ENCODE measurements around the gene SMIM43. TPM values are rescaled to one million over a fixed set of nuclear protein-coding genes. Genes with fewer than 3 reads are reported as not detected.
A peak's percentile ranks its signal among the peaks of the same experiment; 100 is the strongest.

The SMIM43 gene
- total and polyA plus RNA-seq, 4 donors: not detected

DNA sequence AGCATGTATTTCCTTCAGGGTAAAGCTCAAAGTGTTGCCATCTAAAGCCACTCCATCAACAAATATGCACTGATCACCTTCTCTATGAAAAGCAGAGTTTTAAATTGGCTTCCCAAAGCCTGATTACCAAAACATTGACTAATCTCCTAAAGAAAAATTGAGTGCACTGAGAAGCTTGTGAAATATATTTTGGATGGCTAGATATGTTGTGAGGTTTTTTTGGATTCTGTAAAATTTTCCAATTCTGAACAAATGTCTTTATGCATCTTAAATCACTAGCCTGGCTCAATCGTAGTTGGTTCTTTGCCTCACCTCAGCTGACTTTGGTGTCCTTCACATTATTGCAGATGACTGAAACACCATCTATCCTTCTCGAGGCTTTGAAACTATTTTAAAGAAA lies 21.3 kb upstream of the SMIM43 start:
- DNase-seq (no peak), ATAC-seq (ENCODE audit: low FRiP score) (no peak)
- Histone ChIP-seq H3K27me3 (ENCODE audit: control insufficient read depth in 1 of 2, insufficient read depth in 2 of 2, low read length in 1 of 2) (no peaks in the 10 kb centered on the region), H3K4me3 (ENCODE audit: low read length in 2 of 2) (no peak overlapping the region), H3K27ac (ENCODE audit: low read depth in 1 of 2, low read length in 2 of 2) (no peak overlapping the region), H3K36me3 (ENCODE audit: control insufficient read depth in 1 of 2, insufficient read depth in 2 of 2, low read length in 1 of 2) (no peaks in the 10 kb centered on the region), H3K9me3 (ENCODE audit: control insufficient read depth, low read length) (peaks cover 2% of the 10 kb centered on the region), H3K4me1 (ENCODE audit: control insufficient read depth in 1 of 2, insufficient read depth in 2 of 2, low read length in 2 of 2) (no peaks in the 10 kb centered on the region)
- WGBS, 2 donors: 69 to 85% methylated on average over 2 of the region's 2 CpGs
- intact Hi-C loops (cut with DNase I): no loop called here

DNA sequence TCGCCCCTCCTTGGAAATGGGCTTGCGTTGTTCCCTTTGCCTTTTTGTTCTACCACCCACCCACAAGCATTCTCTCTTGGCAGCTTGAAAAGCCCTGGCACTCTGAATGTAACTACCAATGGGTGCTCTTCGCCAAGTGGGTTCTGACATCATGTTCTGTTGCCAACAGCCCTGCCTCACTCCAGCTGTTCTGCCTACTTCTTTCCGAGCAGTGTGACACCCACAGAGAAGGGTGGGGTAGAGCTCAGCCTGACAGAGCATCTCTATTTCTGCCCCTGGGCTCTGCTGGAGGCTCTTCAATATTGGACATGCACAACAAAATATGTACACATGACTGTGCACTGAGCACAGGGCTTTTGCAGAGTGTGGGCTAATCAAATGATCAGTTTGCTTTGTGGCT lies 20.5 kb upstream of the SMIM43 start:
- Histone ChIP-seq H3K4me1 (ENCODE audit: control insufficient read depth in 1 of 2, insufficient read depth in 2 of 2, low read length in 2 of 2) (no peaks in the 10 kb centered on the region), H3K4me3 (ENCODE audit: low read length in 2 of 2) (no peak overlapping the region), H3K9me3 (ENCODE audit: control insufficient read depth, low read length) (peaks cover 2% of the 10 kb centered on the region), H3K27me3 (ENCODE audit: control insufficient read depth in 1 of 2, insufficient read depth in 2 of 2, low read length in 1 of 2) (no peaks in the 10 kb centered on the region), H3K36me3 (ENCODE audit: control insufficient read depth in 1 of 2, insufficient read depth in 2 of 2, low read length in 1 of 2) (no peaks in the 10 kb centered on the region), H3K27ac (ENCODE audit: low read depth in 1 of 2, low read length in 2 of 2) (no peak overlapping the region)
- ATAC-seq (ENCODE audit: low FRiP score) (no peak), DNase-seq (no peak)
- 20 to 24% methylated on average over 4 of the region's 4 CpGs for WGBS, 2 donors
- intact Hi-C loops (cut with DNase I): no loop called here

DNA sequence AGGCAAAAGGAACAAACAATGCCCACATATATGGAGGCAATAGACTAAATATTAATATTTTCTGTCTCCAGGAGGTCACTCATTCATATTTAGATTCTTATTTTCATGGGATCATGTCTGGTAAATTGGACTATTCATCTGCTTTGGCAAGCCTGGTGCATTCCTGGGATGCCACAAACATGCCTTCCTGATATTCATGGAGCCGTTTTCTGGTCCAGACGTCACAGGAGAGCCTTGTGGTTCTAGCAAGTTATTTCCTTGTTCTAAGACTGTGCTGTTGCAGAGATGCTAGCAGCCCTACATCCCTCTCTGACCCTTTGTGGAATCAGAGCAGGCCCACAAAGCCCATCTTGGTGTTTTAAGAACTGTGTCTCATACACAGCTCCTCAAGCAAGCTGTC lies 20.0 kb upstream of the SMIM43 start:
- H3K27me3 ChIP-seq (ENCODE audit: control insufficient read depth in 1 of 2, insufficient read depth in 2 of 2, low read length in 1 of 2): peaks cover 0 to 1% of the 10 kb centered on the region in 2 donors
- 5 to 8% methylated on average over 2 of the region's 2 CpGs for WGBS, 2 donors
- no peak overlapping the region for H3K27ac ChIP-seq (ENCODE audit: low read depth in 1 of 2, low read length in 2 of 2)
- intact Hi-C loops (cut with DNase I): no loop called here
- no peak for ATAC-seq (ENCODE audit: low FRiP score)
- H3K9me3 ChIP-seq (ENCODE audit: control insufficient read depth, low read length): peaks cover 2% of the 10 kb centered on the region
- H3K4me1 ChIP-seq (ENCODE audit: control insufficient read depth in 1 of 2, insufficient read depth in 2 of 2, low read length in 2 of 2): no peaks in the 10 kb centered on the region
- no peaks in the 10 kb centered on the region for H3K36me3 ChIP-seq (ENCODE audit: control insufficient read depth in 1 of 2, insufficient read depth in 2 of 2, low read length in 1 of 2)
- no peak overlapping the region for H3K4me3 ChIP-seq (ENCODE audit: low read length in 2 of 2)
- peak in 1 of 2 donors; percentile 45 for DNase-seq

DNA sequence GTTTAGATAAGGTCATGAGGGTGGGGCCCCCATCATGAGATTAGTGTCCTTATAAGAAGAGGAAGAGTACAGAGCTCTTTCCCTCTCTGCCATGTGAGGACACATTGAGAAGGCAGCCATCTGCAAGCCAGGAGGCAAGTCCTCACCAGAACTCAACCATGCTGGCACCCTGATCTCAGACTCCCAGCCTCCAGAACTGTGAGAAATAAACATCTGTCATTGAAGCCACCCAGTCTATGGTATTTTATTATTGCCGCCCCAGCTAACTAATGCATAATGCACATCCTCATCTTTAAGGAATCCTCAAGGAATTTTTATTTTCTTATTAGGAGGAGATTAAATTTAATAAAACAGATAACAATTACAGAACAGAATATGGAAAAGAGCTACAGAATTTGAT lies 19.4 kb upstream of the SMIM43 start:
- 53 to 97% methylated on average over 1 of the region's 1 CpG for WGBS, 2 donors
- H3K4me1 ChIP-seq (ENCODE audit: control insufficient read depth in 1 of 2, insufficient read depth in 2 of 2, low read length in 2 of 2): no peaks in the 10 kb centered on the region
- no peak for ATAC-seq (ENCODE audit: low FRiP score)

DNA sequence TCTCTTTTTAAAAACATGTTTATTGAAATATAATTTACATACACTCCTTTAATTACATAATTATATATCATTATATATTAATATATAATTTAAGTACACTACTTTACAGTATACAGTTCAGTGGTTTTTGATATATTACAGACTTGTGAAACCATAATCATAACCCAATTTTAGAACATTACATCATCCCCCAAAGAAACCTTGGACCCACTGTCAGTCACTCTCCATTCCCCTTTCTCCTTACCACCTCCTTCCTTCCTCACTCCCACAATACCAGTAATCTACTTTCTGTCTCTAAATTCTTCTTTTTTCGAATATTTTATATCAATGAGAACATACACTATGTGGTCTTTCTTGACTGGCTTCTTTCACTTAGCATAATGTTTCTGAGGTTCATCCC lies 18.2 kb upstream of the SMIM43 start:
- no peaks in the 10 kb centered on the region for H3K36me3 ChIP-seq (ENCODE audit: control insufficient read depth in 1 of 2, insufficient read depth in 2 of 2, low read length in 1 of 2)
- intact Hi-C loops (cut with DNase I): no loop called here

More for the DNA sequence above, 19.4 kb upstream of the SMIM43 start:
- intact Hi-C loops (cut with DNase I): no loop called here
- Histone ChIP-seq H3K27ac (ENCODE audit: low read depth in 1 of 2, low read length in 2 of 2) (no peak overlapping the region), H3K9me3 (ENCODE audit: control insufficient read depth, low read length) (peaks cover 2% of the 10 kb centered on the region), H3K27me3 (ENCODE audit: control insufficient read depth in 1 of 2, insufficient read depth in 2 of 2, low read length in 1 of 2) (peaks cover 0 to 1% of the 10 kb centered on the region in 2 donors), H3K36me3 (ENCODE audit: control insufficient read depth in 1 of 2, insufficient read depth in 2 of 2, low read length in 1 of 2) (no peaks in the 10 kb centered on the region), H3K4me3 (ENCODE audit: low read length in 2 of 2) (no peak overlapping the region)
- DNase-seq: no peak

DNA sequence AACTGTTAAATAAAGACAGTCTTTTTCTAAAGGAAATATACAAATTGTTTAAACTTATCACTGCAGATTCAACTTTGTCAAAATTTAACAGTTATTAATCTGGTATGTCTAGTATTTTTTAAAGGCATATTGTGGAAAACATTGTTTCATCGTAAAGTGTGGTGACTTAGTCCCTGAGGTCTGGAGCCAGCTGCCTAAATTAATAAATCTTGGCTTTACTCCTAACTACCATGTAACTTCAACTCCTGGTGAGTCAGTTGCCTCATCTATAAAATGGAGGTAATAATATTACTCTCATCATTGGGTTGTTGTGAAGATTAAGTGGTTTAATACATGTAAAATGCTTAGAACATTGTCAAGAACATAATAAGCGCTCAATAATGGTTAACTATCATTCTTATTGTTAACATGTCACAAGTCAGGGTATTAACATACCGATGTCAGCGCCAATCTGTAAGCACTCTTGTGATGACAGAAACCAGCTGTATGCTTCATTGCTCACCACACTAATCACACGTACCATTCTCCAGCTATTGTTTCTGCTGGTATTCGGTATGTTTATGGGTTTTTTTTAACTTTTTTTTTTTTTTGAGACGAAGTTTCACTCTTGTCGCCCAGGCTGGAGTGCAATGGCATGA lies 14.1 kb upstream of the SMIM43 start:
- H3K36me3 ChIP-seq (ENCODE audit: control insufficient read depth in 1 of 2, insufficient read depth in 2 of 2, low read length in 1 of 2): no peaks in the 10 kb centered on the region
- intact Hi-C loops (cut with DNase I): no loop called here
- DNase-seq (no peak), ATAC-seq (ENCODE audit: low FRiP score) (no peak)
- peaks cover 0 to 3% of the 10 kb centered on the region in 2 donors for H3K27me3 ChIP-seq (ENCODE audit: control insufficient read depth in 1 of 2, insufficient read depth in 2 of 2, low read length in 1 of 2)
- no peaks in the 10 kb centered on the region for H3K9me3 ChIP-seq (ENCODE audit: control insufficient read depth, low read length)
- 72 to 80% methylated on average over 8 of the region's 8 CpGs for WGBS, 2 donors
- H3K4me3 ChIP-seq (ENCODE audit: low read length in 2 of 2): no peak overlapping the region
- H3K27ac ChIP-seq (ENCODE audit: low read depth in 1 of 2, low read length in 2 of 2): no peak overlapping the region
- no peaks in the 10 kb centered on the region for H3K4me1 ChIP-seq (ENCODE audit: control insufficient read depth in 1 of 2, insufficient read depth in 2 of 2, low read length in 2 of 2)

More for the DNA sequence above, 18.2 kb upstream of the SMIM43 start:
- Histone ChIP-seq H3K4me3 (ENCODE audit: low read length in 2 of 2) (no peak overlapping the region), H3K27ac (ENCODE audit: low read depth in 1 of 2, low read length in 2 of 2) (no peak overlapping the region), H3K4me1 (ENCODE audit: control insufficient read depth in 1 of 2, insufficient read depth in 2 of 2, low read length in 2 of 2) (no peaks in the 10 kb centered on the region), H3K27me3 (ENCODE audit: control insufficient read depth in 1 of 2, insufficient read depth in 2 of 2, low read length in 1 of 2) (peaks cover 0 to 1% of the 10 kb centered on the region in 2 donors), H3K9me3 (ENCODE audit: control insufficient read depth, low read length) (peaks cover 2% of the 10 kb centered on the region)
- ATAC-seq (ENCODE audit: low FRiP score) (no peak), DNase-seq (no peak)
- 76 to 81% methylated on average over 1 of the region's 1 CpG for WGBS, 2 donors

DNA sequence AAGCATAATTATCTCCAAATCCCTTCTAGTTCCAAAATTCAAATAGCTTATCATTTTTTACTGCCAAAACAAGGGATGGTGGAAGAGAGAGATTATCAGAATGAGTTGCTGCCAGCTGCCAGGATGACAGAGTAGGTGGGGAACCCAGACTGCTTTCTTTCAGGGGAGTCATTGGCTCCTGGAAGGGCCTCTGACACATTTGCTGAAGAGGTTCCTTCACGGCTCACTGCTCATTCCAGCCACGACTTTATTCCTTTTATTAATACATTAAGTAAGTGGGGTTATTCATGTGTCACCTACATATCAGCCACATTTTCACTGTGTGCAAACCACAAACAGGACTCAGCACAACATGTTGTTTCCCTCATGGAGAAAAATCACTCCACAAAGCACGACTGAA lies 12.7 kb upstream of the SMIM43 start:
- ATAC-seq (ENCODE audit: low FRiP score) (no peak), DNase-seq (no peak)
- Histone ChIP-seq H3K27ac (ENCODE audit: low read depth in 1 of 2, low read length in 2 of 2) (no peak overlapping the region), H3K4me1 (ENCODE audit: control insufficient read depth in 1 of 2, insufficient read depth in 2 of 2, low read length in 2 of 2) (no peaks in the 10 kb centered on the region), H3K4me3 (ENCODE audit: low read length in 2 of 2) (no peak overlapping the region), H3K9me3 (ENCODE audit: control insufficient read depth, low read length) (no peaks in the 10 kb centered on the region), H3K36me3 (ENCODE audit: control insufficient read depth in 1 of 2, insufficient read depth in 2 of 2, low read length in 1 of 2) (no peaks in the 10 kb centered on the region), H3K27me3 (ENCODE audit: control insufficient read depth in 1 of 2, insufficient read depth in 2 of 2, low read length in 1 of 2) (peaks cover 0 to 3% of the 10 kb centered on the region in 2 donors)
- intact Hi-C loops (cut with DNase I): no loop called here
- 34 to 35% methylated on average over 3 of the region's 3 CpGs for WGBS, 2 donors

DNA sequence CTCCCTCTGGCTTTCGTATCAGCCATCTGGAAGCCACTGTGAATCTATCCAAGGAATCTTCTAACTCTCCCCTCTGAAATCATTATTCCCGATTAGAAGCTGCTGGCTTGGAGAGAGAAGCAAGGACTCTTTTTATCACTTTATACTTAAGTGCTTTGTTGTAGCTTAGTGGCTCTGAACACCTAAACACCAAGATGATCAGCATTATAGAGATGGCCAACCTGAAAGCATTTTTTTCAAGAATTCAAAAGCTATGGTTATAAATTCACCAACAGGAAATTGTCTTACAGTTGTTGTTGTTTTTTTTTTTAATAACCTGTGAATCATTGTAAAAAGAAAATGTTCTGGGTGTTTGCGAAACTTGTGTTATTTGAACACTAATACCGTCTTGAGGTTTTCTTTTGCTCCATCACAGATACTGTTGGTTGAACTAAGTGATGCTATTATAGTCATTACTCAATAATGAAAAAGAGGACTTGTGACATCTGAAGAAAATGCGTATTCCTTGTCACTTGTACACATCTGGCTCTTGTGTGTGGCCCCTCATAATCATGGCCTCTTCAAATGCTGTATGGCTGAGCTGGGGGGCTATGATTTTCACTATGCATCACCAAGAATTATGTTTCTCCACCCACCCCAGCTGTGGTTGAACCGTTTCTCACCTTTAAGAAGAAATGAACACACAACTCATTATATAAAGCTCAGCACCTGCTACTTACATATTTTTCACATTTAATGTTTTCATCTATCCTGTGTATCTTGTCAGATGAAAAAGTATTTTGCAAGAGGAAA lies 11.8 kb upstream of the SMIM43 start:
- H3K4me3 ChIP-seq (ENCODE audit: low read length in 2 of 2): no peak overlapping the region
- H3K36me3 ChIP-seq (ENCODE audit: control insufficient read depth in 1 of 2, insufficient read depth in 2 of 2, low read length in 1 of 2): no peaks in the 10 kb centered on the region
- 82 to 83% methylated on average over 6 of the region's 6 CpGs for WGBS, 2 donors
- H3K27me3 ChIP-seq (ENCODE audit: control insufficient read depth in 1 of 2, insufficient read depth in 2 of 2, low read length in 1 of 2): peaks cover 0 to 3% of the 10 kb centered on the region in 2 donors
- DNase-seq (no peak), ATAC-seq (ENCODE audit: low FRiP score) (no peak)
- no peaks in the 10 kb centered on the region for H3K4me1 ChIP-seq (ENCODE audit: control insufficient read depth in 1 of 2, insufficient read depth in 2 of 2, low read length in 2 of 2)
- intact Hi-C loops (cut with DNase I): no loop called here
- no peaks in the 10 kb centered on the region for H3K9me3 ChIP-seq (ENCODE audit: control insufficient read depth, low read length)
- H3K27ac ChIP-seq (ENCODE audit: low read depth in 1 of 2, low read length in 2 of 2): no peak overlapping the region

DNA sequence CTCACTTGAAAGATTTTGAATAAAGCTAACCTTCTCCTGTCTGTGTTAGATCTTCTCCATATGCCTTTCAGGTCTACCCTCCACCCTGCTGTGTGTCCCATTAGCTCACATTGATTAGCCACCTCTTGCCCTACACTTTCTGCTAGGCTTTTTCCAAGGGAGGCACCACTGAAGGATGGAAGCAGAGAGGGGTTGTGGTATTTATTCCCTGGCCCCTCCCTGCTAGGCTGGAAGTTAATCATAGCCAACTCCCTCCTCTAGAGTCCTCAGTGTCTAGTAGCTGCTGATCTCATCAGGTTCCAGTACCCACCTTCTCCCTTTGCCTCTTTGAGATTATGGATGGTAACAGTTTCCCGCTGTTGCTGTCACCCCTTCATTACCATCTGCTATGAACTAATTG lies 8.9 kb upstream of the SMIM43 start:
- Histone ChIP-seq H3K36me3 (ENCODE audit: control insufficient read depth in 1 of 2, insufficient read depth in 2 of 2, low read length in 1 of 2) (no peaks in the 10 kb centered on the region), H3K27me3 (ENCODE audit: control insufficient read depth in 1 of 2, insufficient read depth in 2 of 2, low read length in 1 of 2) (peaks cover 0 to 1% of the 10 kb centered on the region in 2 donors), H3K4me1 (ENCODE audit: control insufficient read depth in 1 of 2, insufficient read depth in 2 of 2, low read length in 2 of 2) (no peaks in the 10 kb centered on the region), H3K9me3 (ENCODE audit: control insufficient read depth, low read length) (no peaks in the 10 kb centered on the region), H3K4me3 (ENCODE audit: low read length in 2 of 2) (no peak overlapping the region), H3K27ac (ENCODE audit: low read depth in 1 of 2, low read length in 2 of 2) (no peak overlapping the region)
- 77 to 95% methylated on average over 1 of the region's 1 CpG for WGBS, 2 donors
- ATAC-seq (ENCODE audit: low FRiP score): no peak
- intact Hi-C loops (cut with DNase I): no loop called here
- DNase-seq: no peak
